Measurements from ENCODE around the gene KRT76.

The KRT76 gene

DNA sequence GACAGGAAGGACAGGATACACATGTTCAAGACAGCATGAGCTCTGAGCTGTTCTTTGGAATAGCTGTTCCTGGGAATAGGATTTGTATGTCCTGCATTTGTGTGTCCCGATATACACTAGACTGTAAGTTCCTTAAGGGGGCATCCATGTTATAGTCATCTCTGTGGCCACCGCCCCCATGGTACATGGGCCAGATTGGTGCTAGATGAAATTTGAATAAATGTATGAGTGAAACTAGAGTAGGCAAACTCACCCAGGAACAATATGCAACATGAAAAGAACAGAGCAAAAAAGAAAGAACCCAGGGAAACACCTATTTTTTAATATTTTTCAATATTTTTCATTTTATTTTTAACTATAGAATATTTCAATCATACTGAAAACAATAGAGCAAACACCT is 48.8 kb downstream of the KRT76 start:
- no peak for DNase-seq

DNA sequence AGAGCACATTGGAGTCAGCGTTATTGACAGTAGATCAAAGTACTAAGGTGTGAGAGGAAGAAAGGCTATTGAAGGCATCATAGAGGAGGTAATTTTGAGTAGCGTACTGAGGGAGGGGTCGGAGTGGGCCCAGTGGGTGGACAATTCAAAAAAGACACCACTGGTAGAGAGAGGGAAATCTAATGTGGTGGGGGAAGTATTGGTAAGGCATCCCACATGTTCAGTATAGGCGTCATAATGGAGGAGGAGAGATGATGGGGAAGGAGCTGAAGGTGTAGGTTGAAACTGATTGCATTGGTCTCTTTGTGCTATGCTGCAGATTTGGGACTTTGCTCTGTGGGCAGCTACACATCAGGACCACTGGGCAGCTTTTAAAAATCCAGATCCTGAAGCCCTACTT is 50.1 kb downstream of the KRT76 start:
- DNase-seq = no peak

DNA sequence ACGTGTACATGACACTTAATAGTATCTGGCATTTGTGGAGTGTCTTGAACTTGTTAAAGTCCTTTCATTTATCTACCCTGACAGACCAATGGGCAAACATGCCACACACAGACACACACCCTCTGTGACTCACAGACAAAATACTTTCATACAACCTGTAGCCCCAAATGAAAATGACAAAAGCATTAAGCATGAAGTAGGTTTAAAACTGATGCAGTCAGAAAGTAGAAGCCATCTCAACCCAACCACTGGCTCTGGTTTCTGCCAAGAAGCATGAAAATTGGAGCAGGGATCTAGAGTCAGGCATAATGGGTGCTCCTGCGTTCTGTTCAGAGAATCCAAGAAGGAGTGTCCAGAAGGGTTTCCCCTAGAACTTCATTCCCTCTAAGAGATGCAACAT is 50.7 kb downstream of the KRT76 start:
- no peak for DNase-seq

DNA sequence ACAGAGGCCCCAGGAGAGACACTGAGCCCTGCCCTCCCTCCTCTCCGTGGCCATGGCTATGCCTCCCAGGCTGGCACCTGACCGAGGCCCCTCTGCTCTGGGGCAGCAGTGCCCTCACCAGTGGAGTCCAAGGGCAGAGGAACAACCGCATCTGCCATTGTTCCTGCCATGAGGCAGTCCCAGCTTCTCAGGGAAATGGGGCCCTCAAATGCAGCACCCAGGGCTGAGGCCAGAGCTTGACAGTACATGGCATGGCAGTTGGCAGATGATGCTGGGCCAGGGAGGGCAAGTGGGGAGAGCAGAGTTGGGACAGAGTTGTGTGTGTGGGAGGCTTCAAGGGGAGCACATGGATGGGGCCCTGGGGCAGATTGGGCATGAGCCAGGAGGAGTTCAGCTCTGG is 52.8 kb downstream of the KRT76 start:
- no peak for DNase-seq

DNA sequence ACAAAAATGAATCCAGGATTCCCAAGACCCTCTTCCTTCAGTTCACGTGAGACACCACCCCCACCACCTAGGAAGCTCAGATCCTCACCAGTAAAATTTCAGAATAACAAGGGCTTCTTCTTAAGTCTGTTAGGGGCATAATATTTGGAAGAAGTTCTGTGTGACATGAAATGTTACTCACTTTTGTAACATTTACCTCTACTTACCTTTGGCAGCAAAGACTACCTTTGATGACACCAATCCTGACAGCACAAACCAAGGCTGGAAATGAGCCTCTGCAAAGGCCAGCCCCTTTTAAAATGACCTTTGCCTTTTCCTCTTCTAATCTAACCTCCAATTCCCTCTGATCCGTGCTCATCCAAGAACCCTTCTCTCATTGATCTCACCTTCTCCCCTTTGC is 54.5 kb downstream of the KRT76 start:
- DNase-seq = no peak

- DNase-seq = no peak
Measured at GRCh38 chr12:52721838-52722470, 55.2 kb downstream of the KRT76 start.

DNA sequence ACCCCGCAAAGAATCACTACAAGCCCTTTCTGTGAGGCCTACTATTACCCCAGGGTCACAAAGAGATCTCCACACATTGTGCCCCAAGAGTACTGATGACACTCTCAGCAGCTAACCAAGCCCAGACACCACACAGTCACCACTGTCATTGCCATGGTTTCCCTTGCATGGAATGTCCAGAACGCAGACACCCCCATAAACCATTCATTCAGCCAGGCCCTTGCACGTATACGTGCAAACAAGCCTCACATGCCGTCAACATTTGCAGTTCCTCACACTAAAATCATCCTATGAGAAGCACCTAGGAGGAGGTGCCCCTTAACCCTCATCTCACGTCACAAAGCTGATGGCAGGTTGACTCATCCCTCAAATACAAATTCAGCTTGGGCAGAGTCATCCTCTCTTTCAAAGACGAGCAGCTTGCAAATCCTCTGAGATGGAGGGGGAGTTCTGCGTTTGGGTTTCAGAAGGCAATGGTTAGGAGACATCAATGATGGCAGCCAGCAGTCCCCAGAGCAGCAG is 56.7 kb downstream of the KRT76 start:
- DNase-seq = peak; percentile 8

Measured in HCEC 1CT (cell line).